IPS-NIHi7 (cell line): ENCODE measurements around the gene THRB.
A peak's percentile ranks its signal among the peaks of the same experiment; 100 is the strongest.
"Not testable (repeated sequence)": the region's sequence is repeated elsewhere in the genome, so short reads cannot be mapped to it uniquely, and the experiment has no call there.

Source experiments
- DNase-seq: peaks from one replicate; pipeline ENCODE4 v3.0.0; 2012; ENCODE audit warnings: mixed read lengths; ENCODE audit errors: extremely low spot score

THRB gene

GRCh38 chr3:24450160-24450907 lies 44.3 kb downstream of the THRB start:
- DNase-seq, result no peak

- DNase-seq, result no peak
Observed at GRCh38 chr3:24447836-24448235, 46.8 kb downstream of the THRB start.

- no peak for DNase-seq
Observed at GRCh38 chr3:24446032-24446431, 48.6 kb downstream of the THRB start.

GRCh38 chr3:24443476-24443875 lies 51.2 kb downstream of the THRB start:
- no peak for DNase-seq

GRCh38 chr3:24440760-24441464 lies 53.7 kb downstream of the THRB start:
- no peak for DNase-seq

GRCh38 chr3:24439021-24439420 lies 55.6 kb downstream of the THRB start:
- DNase-seq, result no peak

- DNase-seq, result no peak
Observed at GRCh38 chr3:24437326-24437725, 57.3 kb downstream of the THRB start.

- no peak for DNase-seq
Observed at GRCh38 chr3:24435584-24435983, 59.1 kb downstream of the THRB start.

GRCh38 chr3:24434651-24435050 lies 60.0 kb downstream of the THRB start:
- no peak for DNase-seq

- DNase-seq, result no peak
Observed at GRCh38 chr3:24433838-24434591, 60.6 kb downstream of the THRB start.

- DNase-seq, result no peak
Observed at GRCh38 chr3:24432989-24433388, 61.7 kb downstream of the THRB start.

- DNase-seq, result no peak
Observed at GRCh38 chr3:24428481-24428880, 66.2 kb downstream of the THRB start.

GRCh38 chr3:24426896-24427295 lies 67.8 kb downstream of the THRB start:
- DNase-seq, result no peak

GRCh38 chr3:24420829-24421228 lies 73.8 kb downstream of the THRB start:
- DNase-seq, result not testable (repeated sequence)

- no peak for DNase-seq
Observed at GRCh38 chr3:24420224-24420623, 74.4 kb downstream of the THRB start.

- no peak for DNase-seq
Observed at GRCh38 chr3:24419067-24419791, 75.4 kb downstream of the THRB start.

- DNase-seq, result no peak
Observed at GRCh38 chr3:24417730-24418129, 76.9 kb downstream of the THRB start.

GRCh38 chr3:24416224-24416623 lies 78.4 kb downstream of the THRB start:
- no peak for DNase-seq

GRCh38 chr3:24415824-24416223 lies 78.8 kb downstream of the THRB start:
- DNase-seq, result no peak

- not testable (repeated sequence) for DNase-seq
Observed at GRCh38 chr3:24413662-24414061, 81.0 kb downstream of the THRB start.

- peak; percentile 21 for DNase-seq
Observed at GRCh38 chr3:24410860-24411259, 83.8 kb downstream of the THRB start.
